Neural cell (in vitro differentiated cells): Measurements from ENCODE around the gene RAB21. TPM values are rescaled to one million over a fixed set of nuclear protein-coding genes. Genes with fewer than 3 reads are reported as not detected.

Experiments
- H2AFZ ChIP-seq: fragments of 200-600, 300-800 bp; sonication (generic), shearing (Covaris generic); 2 replicates; pipeline ENCODE4 v1.6.0; 2014; ENCODE audit warnings: low read depth, mild to moderate bottlenecking, antibody characterized with exemption, low read length, moderate library complexity
- H3F3A ChIP-seq: fragments of 200-600 bp; shearing (Covaris generic); 2 replicates; pipeline ENCODE4 v1.6.1; 2016; ENCODE audit warnings: mild to moderate bottlenecking, moderate library complexity, mixed read lengths, antibody characterized with exemption, low read length; ENCODE audit not compliant: insufficient read depth, poor library complexity, severe bottlenecking
- H3K27ac ChIP-seq: fragments of 200-600, 300-800 bp; sonication (generic), shearing (Covaris generic); 2 replicates; pipeline ENCODE4 v1.5.1; 2014; ENCODE audit warnings: mild to moderate bottlenecking, low read length, moderate library complexity
- H3K27me3 ChIP-seq: fragments of 300-800, 200-600 bp; sonication (generic), shearing (Covaris generic); 2 replicates; pipeline ENCODE4 v1.6.0; 2014; ENCODE audit warnings: mild to moderate bottlenecking, low read depth, low read length, moderate library complexity; ENCODE audit not compliant: insufficient read depth
- H3K36me3 ChIP-seq: fragments of 300-800, 200-600 bp; sonication (generic), shearing (Covaris generic); 2 replicates; pipeline ENCODE4 v1.5.1; 2014; ENCODE audit warnings: mild to moderate bottlenecking, antibody characterized with exemption, low read length, moderate library complexity; ENCODE audit not compliant: insufficient read depth
- H3K4me2 ChIP-seq: fragments of 300-800, 200-600 bp; sonication (generic), shearing (Covaris generic); 2 replicates; pipeline ENCODE4 v1.6.0; 2014; ENCODE audit warnings: mild to moderate bottlenecking, low read length
- H3K4me3 ChIP-seq: fragments of 300-800, 200-600 bp; sonication (generic), shearing (Covaris generic); 2 replicates; pipeline ENCODE4 v1.5.1; 2014; ENCODE audit warnings: mild to moderate bottlenecking, low read length, moderate library complexity
- H3K79me2 ChIP-seq: fragments of 200-600 bp; shearing (Covaris generic); replicated peaks from 2 replicates; pipeline ENCODE4 v1.6.0; 2014; ENCODE audit warnings: mild to moderate bottlenecking, low read length, moderate library complexity; ENCODE audit not compliant: insufficient read depth
- H3K9ac ChIP-seq: fragments of 300-800, 200-600 bp; sonication (generic), shearing (Covaris generic); 2 replicates; pipeline ENCODE4 v1.6.1; 2016; ENCODE audit warnings: mild to moderate bottlenecking, low read length, mixed read lengths
- H3K9me2 ChIP-seq: fragments of 200-600 bp; shearing (Covaris generic); 2 replicates; pipeline ENCODE4 v1.6.1; 2016; ENCODE audit warnings: mild to moderate bottlenecking, low read length, mixed read lengths; ENCODE audit not compliant: insufficient read depth
- H3K9me3 ChIP-seq: fragments of 200-600, 300-800 bp; sonication (generic), shearing (Covaris generic); 2 replicates; pipeline ENCODE4 v1.6.1; 2016; ENCODE audit warnings: mild to moderate bottlenecking, mixed run types, low read length, moderate library complexity, mixed read lengths
- H4K20me1 ChIP-seq: fragments of 200-600 bp; shearing (Covaris generic); 2 replicates; pipeline ENCODE4 v1.6.1; 2016; ENCODE audit warnings: mild to moderate bottlenecking, mixed run types; ENCODE audit not compliant: insufficient read depth
- EP300 ChIP-seq: fragments of 450-650 bp; conservative IDR thresholded peaks from 2 replicates; pipeline ENCODE4 v1.6.1; 2014; ENCODE audit warnings: antibody characterized with exemption, mild to moderate bottlenecking, moderate library complexity; ENCODE audit not compliant: poor library complexity, severe bottlenecking
- EZH2 ChIP-seq: fragments of 200-600, 300-800 bp; shearing (Covaris generic), sonication (generic); IDR thresholded peaks from 2 replicates; pipeline ENCODE4 v1.6.1; 2014; ENCODE audit warnings: antibody characterized with exemption, low read length, borderline replicate concordance, mild to moderate bottlenecking; ENCODE audit not compliant: insufficient read depth, poor library complexity, severe bottlenecking
- MXI1 ChIP-seq: fragments of 450-650 bp; conservative IDR thresholded peaks from 2 replicates; pipeline ENCODE4 v1.6.1; 2014; ENCODE audit warnings: antibody characterized with exemption, mild to moderate bottlenecking; ENCODE audit not compliant: poor library complexity, severe bottlenecking
- POLR2AphosphoS5 ChIP-seq: IDR thresholded peaks from 2 replicates; pipeline ENCODE4 v1.6.1; 2012
- RAD21 ChIP-seq: fragments of 450-650 bp; conservative IDR thresholded peaks from 2 replicates; pipeline ENCODE4 v1.6.1; 2014; ENCODE audit warnings: antibody characterized with exemption, mild to moderate bottlenecking, moderate library complexity
- SMC3 ChIP-seq: fragments of 450-650 bp; conservative IDR thresholded peaks from 2 replicates; pipeline ENCODE4 v1.6.1; 2014; ENCODE audit warnings: antibody characterized with exemption, mild to moderate bottlenecking, moderate library complexity; ENCODE audit not compliant: poor library complexity
- TAF1 ChIP-seq: IDR thresholded peaks from 2 replicates; pipeline ENCODE4 v1.6.1; 2012; ENCODE audit warnings: low read depth
- polyA plus RNA-seq: library from polyadenylated mRNA; depleted of rRNA; stranded (reverse); fragments of >200 nt; gene quantifications from 2 replicates; pipeline ENCODE4 v1.2.3, GENCODE V29; 2014
- TF ChIP-seq, protein P1 (sequence below): IDR thresholded peaks from 2 replicates; pipeline ENCODE4 v1.6.1; 2012; ENCODE audit warnings: borderline replicate concordance
- TF ChIP-seq, protein P2 (sequence below): fragments of 450-650 bp; IDR thresholded peaks from 2 replicates; pipeline ENCODE4 v1.5.1; 2014; ENCODE audit warnings: antibody characterized with exemption, mild to moderate bottlenecking, moderate library complexity; ENCODE audit not compliant: poor library complexity, severe bottlenecking

The RAB21 gene
- polyA plus RNA-seq, 1 donor from 2014 or later = 26.3 TPM

DNA sequence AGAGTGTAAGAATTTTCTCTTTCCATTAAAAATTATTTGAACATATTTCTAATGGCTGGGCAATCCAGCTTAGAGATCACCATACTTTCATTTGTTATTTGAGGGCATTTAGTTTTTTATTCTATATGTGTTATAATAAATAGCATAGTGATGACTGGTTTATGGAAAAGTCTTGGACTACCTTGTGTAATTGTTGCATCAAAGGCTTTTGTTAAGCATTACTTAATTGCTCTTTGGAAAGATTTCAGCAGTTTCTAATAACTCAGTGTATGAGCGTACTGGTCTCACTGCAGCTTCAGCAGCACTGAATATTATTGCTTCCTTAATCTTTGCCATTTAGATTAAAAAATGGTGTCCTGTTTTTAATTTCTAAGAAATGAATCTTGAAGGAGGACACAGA lies 46.0 kb upstream of the RAB21 start:
- TF ChIP-seq TAF1 (no peak), POLR2AphosphoS5 (no peak), MXI1 (no peak), EZH2 (no peak), RAD21 (no peak), EP300 (no peak), SMC3 (no peak)
- TF ChIP-seq, protein P1, sequence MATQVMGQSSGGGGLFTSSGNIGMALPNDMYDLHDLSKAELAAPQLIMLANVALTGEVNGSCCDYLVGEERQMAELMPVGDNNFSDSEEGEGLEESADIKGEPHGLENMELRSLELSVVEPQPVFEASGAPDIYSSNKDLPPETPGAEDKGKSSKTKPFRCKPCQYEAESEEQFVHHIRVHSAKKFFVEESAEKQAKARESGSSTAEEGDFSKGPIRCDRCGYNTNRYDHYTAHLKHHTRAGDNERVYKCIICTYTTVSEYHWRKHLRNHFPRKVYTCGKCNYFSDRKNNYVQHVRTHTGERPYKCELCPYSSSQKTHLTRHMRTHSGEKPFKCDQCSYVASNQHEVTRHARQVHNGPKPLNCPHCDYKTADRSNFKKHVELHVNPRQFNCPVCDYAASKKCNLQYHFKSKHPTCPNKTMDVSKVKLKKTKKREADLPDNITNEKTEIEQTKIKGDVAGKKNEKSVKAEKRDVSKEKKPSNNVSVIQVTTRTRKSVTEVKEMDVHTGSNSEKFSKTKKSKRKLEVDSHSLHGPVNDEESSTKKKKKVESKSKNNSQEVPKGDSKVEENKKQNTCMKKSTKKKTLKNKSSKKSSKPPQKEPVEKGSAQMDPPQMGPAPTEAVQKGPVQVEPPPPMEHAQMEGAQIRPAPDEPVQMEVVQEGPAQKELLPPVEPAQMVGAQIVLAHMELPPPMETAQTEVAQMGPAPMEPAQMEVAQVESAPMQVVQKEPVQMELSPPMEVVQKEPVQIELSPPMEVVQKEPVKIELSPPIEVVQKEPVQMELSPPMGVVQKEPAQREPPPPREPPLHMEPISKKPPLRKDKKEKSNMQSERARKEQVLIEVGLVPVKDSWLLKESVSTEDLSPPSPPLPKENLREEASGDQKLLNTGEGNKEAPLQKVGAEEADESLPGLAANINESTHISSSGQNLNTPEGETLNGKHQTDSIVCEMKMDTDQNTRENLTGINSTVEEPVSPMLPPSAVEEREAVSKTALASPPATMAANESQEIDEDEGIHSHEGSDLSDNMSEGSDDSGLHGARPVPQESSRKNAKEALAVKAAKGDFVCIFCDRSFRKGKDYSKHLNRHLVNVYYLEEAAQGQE = no peak
- TF ChIP-seq, protein P2, sequence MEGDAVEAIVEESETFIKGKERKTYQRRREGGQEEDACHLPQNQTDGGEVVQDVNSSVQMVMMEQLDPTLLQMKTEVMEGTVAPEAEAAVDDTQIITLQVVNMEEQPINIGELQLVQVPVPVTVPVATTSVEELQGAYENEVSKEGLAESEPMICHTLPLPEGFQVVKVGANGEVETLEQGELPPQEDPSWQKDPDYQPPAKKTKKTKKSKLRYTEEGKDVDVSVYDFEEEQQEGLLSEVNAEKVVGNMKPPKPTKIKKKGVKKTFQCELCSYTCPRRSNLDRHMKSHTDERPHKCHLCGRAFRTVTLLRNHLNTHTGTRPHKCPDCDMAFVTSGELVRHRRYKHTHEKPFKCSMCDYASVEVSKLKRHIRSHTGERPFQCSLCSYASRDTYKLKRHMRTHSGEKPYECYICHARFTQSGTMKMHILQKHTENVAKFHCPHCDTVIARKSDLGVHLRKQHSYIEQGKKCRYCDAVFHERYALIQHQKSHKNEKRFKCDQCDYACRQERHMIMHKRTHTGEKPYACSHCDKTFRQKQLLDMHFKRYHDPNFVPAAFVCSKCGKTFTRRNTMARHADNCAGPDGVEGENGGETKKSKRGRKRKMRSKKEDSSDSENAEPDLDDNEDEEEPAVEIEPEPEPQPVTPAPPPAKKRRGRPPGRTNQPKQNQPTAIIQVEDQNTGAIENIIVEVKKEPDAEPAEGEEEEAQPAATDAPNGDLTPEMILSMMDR = no peak
- H3K79me2 ChIP-seq = no peaks in the 10 kb centered on the region
- no peak overlapping the region for H3K9ac ChIP-seq
- no peak overlapping the region for H3K4me3 ChIP-seq
- no peaks in the 10 kb centered on the region for H3K9me2 ChIP-seq
- no peaks in the 10 kb centered on the region for H3K27me3 ChIP-seq
- H3K9me3 ChIP-seq = no peaks in the 10 kb centered on the region
- H3F3A ChIP-seq = no peaks in the 10 kb centered on the region
- H2AFZ ChIP-seq = no peak overlapping the region
- H3K36me3 ChIP-seq = no peaks in the 10 kb centered on the region
- H3K4me2 ChIP-seq = no peak overlapping the region
- no peak overlapping the region for H3K27ac ChIP-seq
- H4K20me1 ChIP-seq = no peaks in the 10 kb centered on the region

DNA sequence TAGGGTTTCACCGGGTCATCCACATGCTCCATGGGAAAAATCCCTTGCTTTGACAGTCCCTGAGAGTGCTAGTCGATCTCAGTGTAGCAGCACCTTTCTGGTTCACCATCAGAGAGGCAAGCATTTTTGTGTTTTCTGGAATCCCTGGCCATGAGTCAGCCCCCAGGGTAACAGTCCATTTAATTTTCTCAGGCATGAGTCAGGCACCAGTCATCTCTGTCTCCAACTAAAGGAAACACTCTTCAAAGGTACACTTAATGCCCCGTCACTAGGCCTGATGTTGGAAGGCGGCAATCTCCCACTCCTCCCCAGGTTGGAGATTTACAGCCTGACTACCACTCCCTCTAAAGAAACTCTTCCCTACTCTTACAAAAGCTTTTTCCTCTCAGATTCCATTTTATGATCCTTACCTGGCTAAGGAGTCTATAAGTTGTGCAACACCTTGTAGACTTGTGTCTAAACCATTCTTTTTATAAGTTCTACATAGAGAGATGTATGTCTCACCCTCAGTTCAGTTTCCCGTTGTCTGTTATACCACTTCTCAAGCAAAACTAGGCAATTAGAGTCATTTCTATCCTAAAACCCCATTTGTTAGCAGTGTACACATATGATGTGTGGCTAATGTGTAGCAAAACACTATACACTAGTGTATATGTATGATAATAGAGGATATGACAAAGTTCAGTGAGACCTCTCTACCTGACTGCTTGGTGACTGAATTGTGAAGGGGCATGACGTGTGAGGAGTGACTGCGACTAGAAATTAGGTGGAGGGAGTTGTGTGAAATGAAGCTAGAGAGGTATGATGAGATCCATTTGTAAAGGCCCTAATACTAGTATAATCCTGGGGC lies 44.2 kb upstream of the RAB21 start:
- no peak overlapping the region for H2AFZ ChIP-seq
- no peak overlapping the region for H3K9ac ChIP-seq
- no peaks in the 10 kb centered on the region for H3K9me2 ChIP-seq
- no peak overlapping the region for H3K4me3 ChIP-seq
- H3K9me3 ChIP-seq = no peaks in the 10 kb centered on the region
- TF ChIP-seq EP300 = no peak
- no peak for TF ChIP-seq TAF1
- TF ChIP-seq RAD21 = no peak
- TF ChIP-seq EZH2 = no peak
- TF ChIP-seq SMC3 = no peak
- TF ChIP-seq, protein P2 = no peak
- TF ChIP-seq MXI1 = no peak
- TF ChIP-seq, protein P1 = no peak
- no peak for TF ChIP-seq POLR2AphosphoS5
- H3K27me3 ChIP-seq = no peaks in the 10 kb centered on the region
- no peaks in the 10 kb centered on the region for H3K36me3 ChIP-seq
- no peaks in the 10 kb centered on the region for H3K79me2 ChIP-seq
- H4K20me1 ChIP-seq = no peaks in the 10 kb centered on the region
- H3K27ac ChIP-seq = no peak overlapping the region
- no peak overlapping the region for H3K4me2 ChIP-seq
- no peaks in the 10 kb centered on the region for H3F3A ChIP-seq
